Activated CD4-positive, alpha-beta T cell treated with anti-CD3 and anti-CD28 coated beads, Interleukin-2, amount 50 U/mL, for 48 hours (primary cell): ENCODE measurements around the gene GRM2.

ENCODE experiments used
- DNase-seq, 2 experiments: peaks; one replicate each; pipeline ENCODE4 v3.0.0-alpha.2; 2020

Gene GRM2

GRCh38 chr3:51706021-51706485, 815 bp upstream of the GRM2 start:
- DNase-seq: no peak

GRCh38 chr3:51708216-51708845, 1.5 kb downstream of the GRM2 start:
- no peak for DNase-seq

DNA sequence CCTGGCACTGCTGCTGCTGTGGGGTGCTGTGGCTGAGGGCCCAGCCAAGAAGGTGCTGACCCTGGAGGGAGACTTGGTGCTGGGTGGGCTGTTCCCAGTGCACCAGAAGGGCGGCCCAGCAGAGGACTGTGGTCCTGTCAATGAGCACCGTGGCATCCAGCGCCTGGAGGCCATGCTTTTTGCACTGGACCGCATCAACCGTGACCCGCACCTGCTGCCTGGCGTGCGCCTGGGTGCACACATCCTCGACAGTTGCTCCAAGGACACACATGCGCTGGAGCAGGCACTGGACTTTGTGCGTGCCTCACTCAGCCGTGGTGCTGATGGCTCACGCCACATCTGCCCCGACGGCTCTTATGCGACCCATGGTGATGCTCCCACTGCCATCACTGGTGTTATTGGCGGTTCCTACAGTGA, 2.1 kb downstream of the GRM2 start:
- DNase-seq: no peak

- DNase-seq: no peak
These were observed 2.8 kb downstream of the GRM2 start for GRCh38 chr3:51709675-51710074.

DNA sequence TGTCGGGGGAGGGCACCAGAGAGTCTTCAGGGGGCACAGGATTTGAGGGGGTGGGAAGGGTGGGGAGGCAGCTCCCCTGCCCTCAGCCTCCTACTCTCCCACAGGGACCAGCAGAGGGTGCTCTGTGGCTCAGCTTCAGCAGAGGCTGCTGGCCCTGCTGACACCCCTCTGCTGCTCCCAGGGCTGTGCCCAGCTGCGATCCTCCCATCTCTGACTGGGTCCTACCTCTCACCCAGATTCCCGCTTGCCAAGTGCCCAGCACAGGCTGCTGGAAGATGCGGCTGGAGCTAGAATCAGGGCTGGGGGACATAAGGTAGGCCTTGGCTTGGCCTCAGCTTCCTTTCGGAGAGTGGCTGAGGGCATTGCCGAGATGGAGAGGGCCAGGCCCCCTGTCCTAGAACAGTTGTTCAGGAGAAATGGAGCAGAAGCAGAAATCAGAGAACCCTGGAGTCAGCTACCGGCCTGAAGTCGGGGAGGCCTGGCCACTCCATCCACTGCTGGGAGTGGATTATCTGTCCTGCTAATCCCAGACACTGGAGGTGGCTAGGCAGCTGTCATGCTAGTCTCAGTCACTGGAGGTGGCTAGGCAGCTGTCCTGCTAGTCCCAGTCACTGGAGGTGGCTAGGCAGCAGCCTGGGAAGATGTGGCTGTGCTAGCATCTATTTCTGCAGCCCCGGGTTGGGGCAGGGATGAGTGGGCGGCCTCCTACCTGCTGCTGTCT, 3.9 kb downstream of the GRM2 start:
- no peak for DNase-seq

DNA sequence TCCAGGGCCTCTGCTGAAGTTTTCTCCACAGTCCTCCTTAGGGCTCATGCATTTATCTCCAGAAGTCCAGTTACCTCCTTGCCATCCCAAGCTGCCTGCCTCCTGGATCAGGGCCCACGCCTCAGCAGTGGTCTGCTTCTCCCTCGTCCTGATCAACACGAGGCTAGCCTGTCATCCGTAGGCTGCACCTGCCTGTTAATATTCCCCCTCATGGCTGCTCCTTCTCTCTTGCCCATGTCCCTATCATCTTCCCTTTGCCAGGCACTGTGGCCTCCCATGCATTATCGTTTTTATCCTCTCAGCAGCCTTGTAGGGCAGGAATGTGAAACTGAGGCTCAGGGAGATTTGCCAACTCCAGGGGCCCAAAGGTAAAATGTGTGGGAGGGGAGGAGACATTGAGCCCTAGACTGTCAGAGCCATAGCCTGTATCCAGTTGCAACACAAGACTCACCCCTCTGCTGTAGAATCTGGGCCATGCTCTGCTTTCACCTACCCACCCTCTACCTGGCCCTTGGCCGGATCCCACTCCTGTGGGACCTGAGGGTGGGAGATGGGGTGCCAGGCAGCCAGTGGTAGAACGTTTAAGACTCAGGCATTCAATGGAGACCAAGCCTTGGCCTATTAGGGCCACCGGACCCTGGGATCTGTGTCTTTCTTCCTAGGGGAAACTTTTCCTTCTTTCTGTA, 4.6 kb downstream of the GRM2 start:
- no peak for DNase-seq

GRCh38 chr3:51712038-51712420, 5.2 kb downstream of the GRM2 start:
- DNase-seq: no peak

GRCh38 chr3:51712511-51712931, 5.7 kb downstream of the GRM2 start:
- no peak for DNase-seq

DNA sequence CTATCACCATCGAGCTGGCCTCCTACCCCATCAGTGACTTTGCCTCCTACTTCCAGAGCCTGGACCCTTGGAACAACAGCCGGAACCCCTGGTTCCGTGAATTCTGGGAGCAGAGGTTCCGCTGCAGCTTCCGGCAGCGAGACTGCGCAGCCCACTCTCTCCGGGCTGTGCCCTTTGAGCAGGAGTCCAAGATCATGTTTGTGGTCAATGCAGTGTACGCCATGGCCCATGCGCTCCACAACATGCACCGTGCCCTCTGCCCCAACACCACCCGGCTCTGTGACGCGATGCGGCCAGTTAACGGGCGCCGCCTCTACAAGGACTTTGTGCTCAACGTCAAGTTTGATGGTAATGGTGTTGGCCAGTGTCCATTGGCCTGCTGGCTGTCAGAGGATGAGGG, 6.1 kb downstream of the GRM2 start:
- DNase-seq: no peak

DNA sequence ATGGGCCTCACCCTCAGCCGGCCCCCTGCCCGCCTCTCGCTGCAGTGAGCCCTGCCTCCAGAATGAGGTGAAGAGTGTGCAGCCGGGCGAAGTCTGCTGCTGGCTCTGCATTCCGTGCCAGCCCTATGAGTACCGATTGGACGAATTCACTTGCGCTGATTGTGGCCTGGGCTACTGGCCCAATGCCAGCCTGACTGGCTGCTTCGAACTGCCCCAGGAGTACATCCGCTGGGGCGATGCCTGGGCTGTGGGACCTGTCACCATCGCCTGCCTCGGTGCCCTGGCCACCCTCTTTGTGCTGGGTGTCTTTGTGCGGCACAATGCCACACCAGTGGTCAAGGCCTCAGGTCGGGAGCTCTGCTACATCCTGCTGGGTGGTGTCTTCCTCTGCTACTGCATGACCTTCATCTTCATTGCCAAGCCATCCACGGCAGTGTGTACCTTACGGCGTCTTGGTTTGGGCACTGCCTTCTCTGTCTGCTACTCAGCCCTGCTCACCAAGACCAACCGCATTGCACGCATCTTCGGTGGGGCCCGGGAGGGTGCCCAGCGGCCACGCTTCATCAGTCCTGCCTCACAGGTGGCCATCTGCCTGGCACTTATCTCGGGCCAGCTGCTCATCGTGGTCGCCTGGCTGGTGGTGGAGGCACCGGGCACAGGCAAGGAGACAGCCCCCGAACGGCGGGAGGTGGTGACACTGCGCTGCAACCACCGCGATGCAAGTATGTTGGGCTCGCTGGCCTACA, 8.5 kb downstream of the GRM2 start:
- DNase-seq: no peak

- no peak for DNase-seq
These were observed 9.1 kb downstream of the GRM2 start for GRCh38 chr3:51715977-51716294.

DNA sequence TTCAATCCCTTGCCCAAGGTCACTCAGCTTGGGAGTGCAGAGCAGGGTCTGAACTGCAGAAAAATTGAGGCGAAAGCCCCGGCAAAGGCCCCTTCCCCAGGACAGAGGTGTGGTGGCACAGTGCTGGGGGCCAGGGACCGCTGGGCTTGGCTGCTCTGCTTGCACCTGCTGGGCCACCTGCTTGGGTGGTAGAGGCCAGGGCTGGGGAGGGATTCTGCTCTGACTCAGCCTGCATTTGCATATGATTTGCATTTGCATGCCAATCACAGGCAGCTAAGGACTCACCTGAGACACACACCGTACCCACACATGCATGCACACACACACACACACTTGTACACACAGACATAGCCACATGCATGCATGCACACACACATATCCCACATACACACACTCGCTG, 9.9 kb downstream of the GRM2 start:
- DNase-seq: no peak

DNA sequence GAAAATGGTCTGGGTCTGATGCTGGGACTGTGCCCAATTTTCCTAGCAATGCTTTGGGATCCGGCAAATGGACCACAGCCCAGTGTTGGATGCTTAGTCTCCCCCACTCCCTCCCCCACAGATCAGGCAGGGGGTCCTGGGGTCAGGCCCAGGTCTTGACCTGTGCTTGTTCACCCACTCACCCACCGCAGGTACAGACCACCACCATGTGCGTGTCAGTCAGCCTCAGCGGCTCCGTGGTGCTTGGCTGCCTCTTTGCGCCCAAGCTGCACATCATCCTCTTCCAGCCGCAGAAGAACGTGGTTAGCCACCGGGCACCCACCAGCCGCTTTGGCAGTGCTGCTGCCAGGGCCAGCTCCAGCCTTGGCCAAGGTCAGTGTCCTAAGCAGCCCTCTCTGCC, 10.6 kb downstream of the GRM2 start:
- DNase-seq: no peak

DNA sequence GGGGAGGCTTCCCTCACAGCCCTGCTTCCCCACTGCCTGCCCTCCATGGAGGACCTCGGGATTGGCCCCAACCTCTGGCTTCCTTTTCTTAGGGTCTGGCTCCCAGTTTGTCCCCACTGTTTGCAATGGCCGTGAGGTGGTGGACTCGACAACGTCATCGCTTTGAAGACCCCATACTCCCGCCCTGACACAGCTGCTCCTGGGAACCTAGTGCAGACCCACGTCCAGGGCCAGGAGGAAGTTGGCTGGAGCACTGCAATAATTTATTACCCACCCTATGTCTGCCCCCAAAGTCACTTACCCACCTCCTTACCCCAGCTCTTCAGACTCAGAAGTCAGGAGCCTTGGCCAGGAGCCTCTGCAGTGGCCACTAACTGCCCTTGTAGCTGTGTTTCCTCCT, 11.1 kb downstream of the GRM2 start:
- DNase-seq: no peak

GRCh38 chr3:51718547-51719409, 11.9 kb downstream of the GRM2 start:
- DNase-seq: peak; percentile 76 to 84

DNA sequence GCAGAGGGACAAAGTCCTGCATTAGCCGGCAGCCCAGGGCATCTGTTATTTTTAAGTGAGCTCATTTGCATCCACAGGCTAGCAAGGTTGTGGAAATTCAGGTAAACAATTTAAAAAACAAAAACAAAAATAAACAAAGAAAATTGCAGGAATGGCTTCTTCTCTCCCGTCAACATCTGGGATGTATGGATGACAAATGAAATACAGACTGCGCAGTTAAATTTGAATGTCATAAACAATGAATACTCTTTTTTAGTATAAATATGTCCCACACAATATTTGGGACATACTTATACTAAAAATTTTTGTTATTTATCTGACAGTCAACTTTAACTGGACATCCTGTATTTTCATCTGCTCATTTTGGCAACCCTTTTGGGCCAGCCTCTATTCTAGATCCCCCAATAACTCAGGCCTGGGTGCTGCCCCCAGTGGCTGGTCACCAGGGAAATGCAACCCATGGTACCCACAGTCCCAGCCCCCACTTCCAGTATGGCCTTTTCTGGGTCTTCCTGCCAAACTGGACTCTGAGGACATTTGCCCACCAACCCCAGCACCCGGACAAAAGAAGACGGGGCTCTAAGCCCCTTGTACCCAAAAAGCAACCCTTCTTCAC, 12.7 kb downstream of the GRM2 start:
- DNase-seq: no peak

DNA sequence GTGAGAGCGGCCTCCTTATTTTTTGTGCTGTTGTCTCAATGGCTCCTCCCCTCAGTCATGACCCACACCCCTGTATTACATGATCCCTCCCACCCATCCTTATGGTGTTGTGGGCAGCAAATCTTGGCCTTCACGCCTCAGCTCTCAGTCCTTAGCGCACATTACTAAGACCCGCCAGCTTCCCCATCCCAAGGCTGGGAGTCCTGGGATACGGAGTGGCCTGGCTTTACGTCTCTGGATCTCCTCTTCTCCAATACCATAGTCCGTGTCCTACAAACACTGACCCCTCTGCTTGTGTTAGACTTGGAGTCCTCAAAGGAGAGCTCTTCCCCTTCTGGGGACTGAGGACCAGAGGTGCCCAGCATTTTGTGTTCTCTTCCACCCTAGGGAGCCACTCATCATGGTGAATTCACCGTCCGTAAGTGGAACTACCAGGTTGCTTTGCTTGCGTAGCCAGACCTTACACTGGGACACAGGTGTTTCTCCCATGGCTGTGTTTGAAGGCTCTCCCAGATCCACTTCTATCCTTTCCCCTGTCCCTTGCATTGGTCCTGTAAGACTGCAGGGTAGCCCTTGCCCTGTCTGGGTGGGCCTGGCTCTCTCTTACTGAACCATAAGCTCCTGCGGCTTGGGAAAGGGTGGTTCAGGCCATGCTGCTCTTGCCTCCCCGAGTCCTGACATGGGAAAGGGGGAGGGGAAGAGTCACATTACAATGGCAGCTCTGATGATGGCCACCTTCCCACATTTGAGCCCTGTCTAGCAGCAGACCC, 13.6 kb downstream of the GRM2 start:
- DNase-seq: no peak

DNA sequence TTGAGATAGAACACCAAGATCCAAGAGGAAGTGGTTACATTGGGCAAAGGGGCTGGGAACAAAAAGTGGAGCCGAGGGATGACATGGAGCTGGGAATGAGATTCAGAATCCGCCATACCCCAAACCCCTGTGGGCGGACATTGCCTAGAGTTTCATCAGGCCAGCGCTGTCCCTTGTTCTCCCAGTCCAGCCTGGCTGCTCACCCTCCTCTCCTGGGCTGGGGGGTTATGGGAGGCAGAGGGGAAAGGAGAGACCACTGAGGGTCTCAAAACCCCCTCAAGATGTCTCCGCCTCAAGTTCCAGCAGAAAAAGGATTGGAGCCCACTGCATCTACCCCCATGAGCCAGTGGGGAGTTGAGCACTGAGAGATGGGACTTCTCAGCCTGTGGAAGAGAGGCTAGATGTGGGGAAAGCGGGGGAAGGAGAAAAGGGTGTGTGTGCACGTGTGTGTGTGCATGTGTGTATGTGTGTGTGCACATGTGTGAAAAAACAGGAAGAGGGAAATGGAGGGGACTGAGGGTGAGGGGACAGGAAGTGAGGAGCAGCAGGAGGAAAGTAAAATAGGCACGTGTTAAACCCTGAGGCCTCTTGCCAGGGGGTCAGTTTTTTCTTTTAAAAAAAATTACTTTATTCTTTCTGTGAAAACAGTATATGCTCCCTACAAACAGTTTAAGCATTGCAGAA, 14.3 kb downstream of the GRM2 start:
- no peak for DNase-seq

GRCh38 chr3:51722362-51722761, 15.5 kb downstream of the GRM2 start:
- peak; percentile 32 to 37 for DNase-seq

GRCh38 chr3:51727500-51727899, 20.6 kb downstream of the GRM2 start:
- no peak for DNase-seq
